Hepatocyte (in vitro differentiated cells): ENCODE results near the gene MANF.
A peak's percentile ranks its signal among the peaks of the same experiment; 100 is the strongest.

ENCODE experiments used
- EZH2phosphoT487 ChIP-seq: fragments of 200-600 bp; sonication (generic); IDR thresholded peaks from one replicate; pipeline ENCODE4 v1.6.1; 2018; ENCODE audit warnings: antibody characterized with exemption, mild to moderate bottlenecking, low read depth, moderate library complexity; ENCODE audit not compliant: unreplicated experiment, severe bottlenecking
- TF ChIP-seq, protein P1 (sequence below): fragments of 200-600 bp; sonication (generic); IDR thresholded peaks from 2 replicates; pipeline ENCODE4 v1.5.1; 2016; ENCODE audit warnings: antibody characterized with exemption, mild to moderate bottlenecking; ENCODE audit not compliant: poor library complexity

DNA sequence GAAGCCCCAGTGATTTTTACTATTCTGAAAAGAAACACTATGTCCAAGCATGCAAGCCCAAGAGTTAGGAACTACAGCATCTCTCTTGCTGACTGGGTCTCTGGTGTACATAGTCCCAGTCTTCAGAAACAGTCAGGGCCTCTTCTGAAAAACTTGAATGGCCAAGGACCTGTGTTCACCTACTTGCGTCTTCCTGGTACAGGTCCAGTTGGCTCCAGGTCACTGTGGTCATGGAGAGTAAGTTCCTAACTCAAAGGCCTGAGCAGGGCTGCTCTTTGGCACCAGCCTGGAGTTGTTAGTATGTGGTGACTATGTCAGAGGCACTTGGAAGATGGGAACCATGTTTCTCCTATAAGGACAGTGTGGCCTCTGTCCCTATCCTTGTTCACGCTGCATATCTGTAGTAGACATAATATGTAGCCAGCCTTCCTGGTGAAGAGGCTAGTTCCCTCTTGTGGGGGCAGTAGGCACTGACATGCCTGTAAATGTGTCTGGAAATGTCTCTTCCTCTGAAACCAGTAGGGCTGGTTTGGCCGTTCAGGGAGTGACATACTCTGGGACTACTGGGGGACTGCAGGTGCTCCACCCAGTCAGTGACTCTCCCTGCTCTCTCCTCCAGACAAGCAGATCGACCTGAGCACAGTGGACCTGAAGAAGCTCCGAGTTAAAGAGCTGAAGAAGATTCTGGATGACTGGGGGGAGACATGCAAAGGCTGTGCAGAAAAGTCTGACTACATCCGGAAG, 3.4 kb downstream of the MANF start:
- no peak for TF ChIP-seq EZH2phosphoT487
- TF ChIP-seq, protein P1, sequence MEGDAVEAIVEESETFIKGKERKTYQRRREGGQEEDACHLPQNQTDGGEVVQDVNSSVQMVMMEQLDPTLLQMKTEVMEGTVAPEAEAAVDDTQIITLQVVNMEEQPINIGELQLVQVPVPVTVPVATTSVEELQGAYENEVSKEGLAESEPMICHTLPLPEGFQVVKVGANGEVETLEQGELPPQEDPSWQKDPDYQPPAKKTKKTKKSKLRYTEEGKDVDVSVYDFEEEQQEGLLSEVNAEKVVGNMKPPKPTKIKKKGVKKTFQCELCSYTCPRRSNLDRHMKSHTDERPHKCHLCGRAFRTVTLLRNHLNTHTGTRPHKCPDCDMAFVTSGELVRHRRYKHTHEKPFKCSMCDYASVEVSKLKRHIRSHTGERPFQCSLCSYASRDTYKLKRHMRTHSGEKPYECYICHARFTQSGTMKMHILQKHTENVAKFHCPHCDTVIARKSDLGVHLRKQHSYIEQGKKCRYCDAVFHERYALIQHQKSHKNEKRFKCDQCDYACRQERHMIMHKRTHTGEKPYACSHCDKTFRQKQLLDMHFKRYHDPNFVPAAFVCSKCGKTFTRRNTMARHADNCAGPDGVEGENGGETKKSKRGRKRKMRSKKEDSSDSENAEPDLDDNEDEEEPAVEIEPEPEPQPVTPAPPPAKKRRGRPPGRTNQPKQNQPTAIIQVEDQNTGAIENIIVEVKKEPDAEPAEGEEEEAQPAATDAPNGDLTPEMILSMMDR, result peak; percentile 27
